ENCODE measurements around the gene PRICKLE2. TPM values are rescaled to one million over a fixed set of nuclear protein-coding genes. Genes with fewer than 3 reads are reported as not detected.

PRICKLE2 gene
- total RNA-seq, 1 donor from 2014 or later = 24.7 TPM

DNA sequence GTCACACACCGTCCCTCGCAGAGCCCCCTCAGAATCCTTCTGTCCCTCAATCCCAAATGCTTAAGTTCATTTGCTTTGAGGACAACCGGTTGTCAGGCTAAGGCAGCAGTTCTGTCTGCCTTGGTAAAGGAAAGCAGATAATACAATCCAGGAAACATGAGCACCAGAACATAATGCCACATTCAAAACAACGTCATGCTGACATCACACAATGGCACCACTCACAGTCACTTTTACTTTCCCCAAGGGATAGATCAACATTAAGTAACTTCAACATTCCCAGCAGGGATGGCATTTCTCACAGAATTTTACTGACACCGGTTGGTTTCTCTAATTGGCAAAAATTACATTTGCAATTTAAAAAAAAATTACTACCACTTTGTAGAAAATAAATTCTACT lies 127.3 kb downstream of the PRICKLE2 start:
- no peak overlapping the region for H3K4me3 Mint-ChIP-seq (ENCODE audit: unreplicated experiment)
- DNase-seq (ENCODE audit: extremely low spot score, unreplicated experiment) = no peak

DNA sequence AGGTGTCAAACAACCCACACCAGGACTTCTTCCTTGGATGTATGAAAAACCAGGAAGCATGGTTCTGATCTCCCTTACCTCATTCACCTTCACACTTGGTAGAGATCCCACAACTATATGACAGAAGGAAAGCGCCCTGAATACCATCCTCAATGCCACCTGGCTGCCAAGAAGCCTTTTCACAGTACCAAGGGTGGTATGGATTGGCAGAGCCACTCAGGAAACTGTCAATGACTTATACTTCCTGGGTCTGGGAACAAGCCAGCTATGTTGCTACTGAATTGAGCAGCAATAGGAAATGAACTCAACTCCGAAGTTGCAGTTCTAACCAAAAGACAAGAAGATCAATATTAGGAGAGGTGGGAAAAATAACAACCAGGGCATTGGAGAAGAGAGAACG lies 129.5 kb downstream of the PRICKLE2 start:
- Mint-ChIP-seq H3K4me3 (ENCODE audit: unreplicated experiment) (no peak overlapping the region), H3K36me3 (ENCODE audit: unreplicated experiment) (peaks cover 22% of the 10 kb centered on the region), H3K27ac (ENCODE audit: unreplicated experiment) (no peak overlapping the region), H3K27me3 (ENCODE audit: unreplicated experiment) (no peaks in the 10 kb centered on the region), H3K9me3 (ENCODE audit: unreplicated experiment) (no peaks in the 10 kb centered on the region), H3K4me1 (ENCODE audit: unreplicated experiment) (peaks cover 5% of the 10 kb centered on the region)
- TF ChIP-seq, protein P1, sequence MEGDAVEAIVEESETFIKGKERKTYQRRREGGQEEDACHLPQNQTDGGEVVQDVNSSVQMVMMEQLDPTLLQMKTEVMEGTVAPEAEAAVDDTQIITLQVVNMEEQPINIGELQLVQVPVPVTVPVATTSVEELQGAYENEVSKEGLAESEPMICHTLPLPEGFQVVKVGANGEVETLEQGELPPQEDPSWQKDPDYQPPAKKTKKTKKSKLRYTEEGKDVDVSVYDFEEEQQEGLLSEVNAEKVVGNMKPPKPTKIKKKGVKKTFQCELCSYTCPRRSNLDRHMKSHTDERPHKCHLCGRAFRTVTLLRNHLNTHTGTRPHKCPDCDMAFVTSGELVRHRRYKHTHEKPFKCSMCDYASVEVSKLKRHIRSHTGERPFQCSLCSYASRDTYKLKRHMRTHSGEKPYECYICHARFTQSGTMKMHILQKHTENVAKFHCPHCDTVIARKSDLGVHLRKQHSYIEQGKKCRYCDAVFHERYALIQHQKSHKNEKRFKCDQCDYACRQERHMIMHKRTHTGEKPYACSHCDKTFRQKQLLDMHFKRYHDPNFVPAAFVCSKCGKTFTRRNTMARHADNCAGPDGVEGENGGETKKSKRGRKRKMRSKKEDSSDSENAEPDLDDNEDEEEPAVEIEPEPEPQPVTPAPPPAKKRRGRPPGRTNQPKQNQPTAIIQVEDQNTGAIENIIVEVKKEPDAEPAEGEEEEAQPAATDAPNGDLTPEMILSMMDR (IDR thresholded peaks at IDR 0.05) = no peak
- DNase-seq (ENCODE audit: extremely low spot score, unreplicated experiment) = no peak

More for the DNA sequence above, 127.3 kb downstream of the PRICKLE2 start:
- TF ChIP-seq, protein P1 (IDR thresholded peaks at IDR 0.05) = no peak
- Mint-ChIP-seq H3K4me1 (ENCODE audit: unreplicated experiment) (peaks cover 5% of the 10 kb centered on the region), H3K36me3 (ENCODE audit: unreplicated experiment) (peaks cover 22% of the 10 kb centered on the region), H3K27ac (ENCODE audit: unreplicated experiment) (no peak overlapping the region), H3K9me3 (ENCODE audit: unreplicated experiment) (no peaks in the 10 kb centered on the region), H3K27me3 (ENCODE audit: unreplicated experiment) (no peaks in the 10 kb centered on the region)

DNA sequence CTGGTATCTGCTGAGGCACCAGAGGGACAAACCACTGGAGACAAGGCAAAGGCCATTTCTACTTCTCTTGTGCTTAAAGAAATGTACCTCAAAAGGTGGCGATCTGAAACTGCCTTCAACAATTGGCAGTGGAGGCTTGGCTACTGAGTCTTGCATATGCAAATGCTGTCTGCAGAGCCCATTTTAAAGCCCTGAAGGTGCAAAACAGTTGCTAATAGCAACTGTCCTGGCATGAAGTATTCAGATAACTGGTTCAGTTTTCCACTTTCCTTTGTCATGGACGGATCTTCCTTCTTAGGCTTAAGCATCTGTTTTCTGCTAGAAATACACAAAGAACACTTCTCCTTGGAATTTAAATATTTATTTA lies 130.6 kb downstream of the PRICKLE2 start:
- no peak for DNase-seq (ENCODE audit: extremely low spot score, unreplicated experiment)
- peaks cover 22% of the 10 kb centered on the region for H3K36me3 Mint-ChIP-seq (ENCODE audit: unreplicated experiment)
- H3K9me3 Mint-ChIP-seq (ENCODE audit: unreplicated experiment) = no peaks in the 10 kb centered on the region
- H3K27me3 Mint-ChIP-seq (ENCODE audit: unreplicated experiment) = no peaks in the 10 kb centered on the region
- TF ChIP-seq, protein P1 (IDR thresholded peaks at IDR 0.05) = no peak
- peaks cover 5% of the 10 kb centered on the region for H3K4me1 Mint-ChIP-seq (ENCODE audit: unreplicated experiment)
- no peak overlapping the region for H3K4me3 Mint-ChIP-seq (ENCODE audit: unreplicated experiment)
- H3K27ac Mint-ChIP-seq (ENCODE audit: unreplicated experiment) = no peak overlapping the region

DNA sequence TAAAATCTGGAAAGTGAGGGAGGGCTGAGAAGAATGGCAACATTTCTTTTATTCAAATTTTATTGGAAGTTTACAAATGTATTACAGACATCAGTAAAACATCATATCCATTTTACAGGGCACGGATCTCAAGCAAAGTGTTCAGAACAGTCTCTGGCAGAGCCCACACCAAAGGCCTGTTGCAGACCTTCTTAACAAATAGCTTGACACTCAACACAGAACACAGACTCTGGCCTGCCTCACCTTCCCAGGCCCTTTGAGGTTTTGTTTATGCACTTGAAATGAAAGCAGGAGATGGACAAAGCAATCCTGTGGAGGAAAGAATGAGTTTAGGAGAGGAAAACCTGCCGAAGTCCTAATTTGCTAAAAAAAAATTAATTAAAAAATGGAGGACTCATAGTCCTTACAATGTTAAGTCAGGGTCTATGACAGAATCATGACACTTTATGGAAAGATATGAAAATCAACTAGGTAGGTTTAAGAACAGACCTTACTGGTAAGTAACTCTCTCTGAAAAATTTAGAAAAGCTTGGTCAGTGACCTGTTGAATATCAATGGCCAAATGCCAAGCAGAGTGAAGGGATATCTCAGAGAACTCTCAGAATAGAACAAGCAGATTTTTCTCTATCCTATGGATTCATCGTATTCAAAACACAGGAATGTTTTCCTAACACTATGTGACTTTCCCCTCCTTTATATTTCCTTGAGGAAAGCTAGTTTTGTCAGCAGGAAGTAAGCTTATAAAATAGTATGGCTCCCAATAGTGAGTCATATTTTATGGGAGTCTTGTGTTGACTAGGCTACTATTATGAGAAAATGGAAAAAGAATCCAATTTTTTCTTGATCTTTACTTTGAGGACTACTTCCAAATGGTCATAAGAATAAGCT lies 131.2 kb downstream of the PRICKLE2 start:
- peaks cover 7% of the 10 kb centered on the region for H3K4me1 Mint-ChIP-seq (ENCODE audit: unreplicated experiment)
- H3K36me3 Mint-ChIP-seq (ENCODE audit: unreplicated experiment) = peaks cover 21% of the 10 kb centered on the region
- no peak overlapping the region for H3K27ac Mint-ChIP-seq (ENCODE audit: unreplicated experiment)
- H3K9me3 Mint-ChIP-seq (ENCODE audit: unreplicated experiment) = no peaks in the 10 kb centered on the region
- no peak overlapping the region for H3K4me3 Mint-ChIP-seq (ENCODE audit: unreplicated experiment)
- TF ChIP-seq, protein P1 (IDR thresholded peaks at IDR 0.05) = no peak
- no peaks in the 10 kb centered on the region for H3K27me3 Mint-ChIP-seq (ENCODE audit: unreplicated experiment)
- DNase-seq (ENCODE audit: extremely low spot score, unreplicated experiment) = no peak

DNA sequence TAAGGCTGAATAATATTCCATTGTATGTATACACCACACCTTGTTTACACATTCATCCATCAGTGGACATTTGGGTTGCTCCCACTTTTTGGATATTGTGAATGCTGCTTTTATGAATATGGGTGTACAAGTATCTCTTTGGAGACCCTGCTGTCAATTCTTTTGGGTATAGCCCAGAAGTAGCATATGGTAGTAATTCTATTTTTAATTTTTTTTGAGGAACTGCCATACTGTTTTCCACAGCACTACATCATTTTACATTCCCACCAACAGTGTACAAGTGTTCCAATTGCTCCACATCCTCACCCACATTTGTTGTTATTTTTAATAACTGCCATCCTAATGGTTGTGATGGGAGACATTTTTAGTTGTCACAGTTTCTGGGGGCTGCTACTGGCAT lies 132.1 kb downstream of the PRICKLE2 start:
- no peak for DNase-seq (ENCODE audit: extremely low spot score, unreplicated experiment)
- H3K36me3 Mint-ChIP-seq (ENCODE audit: unreplicated experiment) = peaks cover 12% of the 10 kb centered on the region
- no peak overlapping the region for H3K4me3 Mint-ChIP-seq (ENCODE audit: unreplicated experiment)
- H3K9me3 Mint-ChIP-seq (ENCODE audit: unreplicated experiment) = no peaks in the 10 kb centered on the region
- peaks cover 14% of the 10 kb centered on the region for H3K4me1 Mint-ChIP-seq (ENCODE audit: unreplicated experiment)
- TF ChIP-seq, protein P1 (IDR thresholded peaks at IDR 0.05) = no peak
- H3K27ac Mint-ChIP-seq (ENCODE audit: unreplicated experiment) = no peak overlapping the region
- H3K27me3 Mint-ChIP-seq (ENCODE audit: unreplicated experiment) = no peaks in the 10 kb centered on the region
